ENCODE results near the gene TNFRSF13B. TPM values are rescaled to one million over a fixed set of nuclear protein-coding genes. Genes with fewer than 3 reads are reported as not detected.
"Not testable (repeated sequence)": the region's sequence is repeated elsewhere in the genome, so short reads cannot be mapped to it uniquely, and the experiment has no call there.

Gene TNFRSF13B
- total RNA-seq, 4 donors from 2014 or later: not detected

DNA sequence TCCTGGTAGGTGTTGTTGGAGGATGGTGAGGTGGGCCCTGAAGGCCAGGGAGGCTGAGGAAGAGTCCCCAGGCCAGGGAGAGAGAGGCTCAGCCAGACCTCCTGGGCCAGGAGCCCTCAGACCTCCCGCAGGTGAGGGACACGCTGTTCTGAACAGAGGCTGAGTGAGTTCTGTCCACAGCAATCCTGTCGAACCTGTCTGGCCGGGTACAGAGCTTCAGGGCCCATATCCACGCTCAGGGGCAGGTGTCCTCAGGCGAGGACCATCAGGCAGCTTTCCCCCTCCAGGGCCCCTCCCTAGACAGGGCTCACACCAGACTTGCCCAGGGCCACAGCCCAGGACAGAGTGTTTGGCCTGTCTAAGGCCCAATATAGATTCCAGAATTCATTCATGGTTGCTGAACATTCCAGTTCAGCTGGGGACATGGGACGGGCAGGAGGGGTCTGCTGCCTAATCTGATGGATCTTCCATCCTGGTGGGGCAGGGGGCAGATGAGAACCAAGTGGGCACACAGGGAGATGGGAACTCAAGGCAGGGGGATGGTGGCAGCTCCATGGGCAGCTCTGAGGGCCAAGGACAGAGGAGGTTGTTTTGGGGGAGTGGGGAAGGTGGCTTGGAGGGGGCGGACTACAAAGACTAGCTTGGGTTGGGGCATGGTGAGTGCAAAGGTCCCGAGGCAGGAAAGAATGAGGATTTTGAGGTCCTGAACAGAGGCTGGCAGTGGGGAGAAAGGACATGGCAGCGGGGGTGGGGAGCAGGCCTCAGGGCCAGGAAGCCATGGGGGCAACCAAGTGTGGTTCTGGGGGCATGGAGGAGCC is 46.9 kb upstream of the TNFRSF13B start:
- no peak overlapping the region for H3K27ac ChIP-seq
- H3K9me3 ChIP-seq: no peaks in the 10 kb centered on the region
- TF ChIP-seq, protein P1, sequence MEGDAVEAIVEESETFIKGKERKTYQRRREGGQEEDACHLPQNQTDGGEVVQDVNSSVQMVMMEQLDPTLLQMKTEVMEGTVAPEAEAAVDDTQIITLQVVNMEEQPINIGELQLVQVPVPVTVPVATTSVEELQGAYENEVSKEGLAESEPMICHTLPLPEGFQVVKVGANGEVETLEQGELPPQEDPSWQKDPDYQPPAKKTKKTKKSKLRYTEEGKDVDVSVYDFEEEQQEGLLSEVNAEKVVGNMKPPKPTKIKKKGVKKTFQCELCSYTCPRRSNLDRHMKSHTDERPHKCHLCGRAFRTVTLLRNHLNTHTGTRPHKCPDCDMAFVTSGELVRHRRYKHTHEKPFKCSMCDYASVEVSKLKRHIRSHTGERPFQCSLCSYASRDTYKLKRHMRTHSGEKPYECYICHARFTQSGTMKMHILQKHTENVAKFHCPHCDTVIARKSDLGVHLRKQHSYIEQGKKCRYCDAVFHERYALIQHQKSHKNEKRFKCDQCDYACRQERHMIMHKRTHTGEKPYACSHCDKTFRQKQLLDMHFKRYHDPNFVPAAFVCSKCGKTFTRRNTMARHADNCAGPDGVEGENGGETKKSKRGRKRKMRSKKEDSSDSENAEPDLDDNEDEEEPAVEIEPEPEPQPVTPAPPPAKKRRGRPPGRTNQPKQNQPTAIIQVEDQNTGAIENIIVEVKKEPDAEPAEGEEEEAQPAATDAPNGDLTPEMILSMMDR (IDR thresholded peaks at IDR 0.05): no peak
- no peak for TF ChIP-seq POLR2A (IDR thresholded peaks at IDR 0.05)
- no peaks in the 10 kb centered on the region for H3K36me3 ChIP-seq
- no peak for DNase-seq
- H3K4me1 ChIP-seq: no peaks in the 10 kb centered on the region
- H3K27me3 ChIP-seq: no peaks in the 10 kb centered on the region
- no peak overlapping the region for H3K4me3 ChIP-seq
- intact Hi-C loops (cut with DNase I; ENCODE audit: low total_unique reads): no loop called here

DNA sequence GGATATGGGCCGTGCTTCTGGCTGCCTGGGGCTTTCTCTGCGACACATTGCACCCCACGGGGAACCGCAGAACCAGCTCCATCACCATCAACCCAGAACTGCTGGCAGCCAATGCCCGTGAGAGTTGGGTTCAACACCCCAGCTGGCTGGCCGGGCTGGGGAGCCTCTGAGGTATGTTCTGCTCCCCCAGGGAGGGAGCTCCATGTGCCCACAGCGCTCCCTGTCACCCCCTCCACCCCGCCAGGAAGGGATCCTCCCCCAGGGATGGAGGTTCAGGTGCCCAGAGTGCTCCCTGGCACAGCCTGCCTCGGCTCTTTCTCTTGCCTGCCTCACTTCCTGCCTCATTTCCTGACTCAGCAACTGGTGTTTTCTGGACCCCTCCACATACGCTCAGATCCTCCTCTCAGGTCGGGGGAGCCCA is 46.1 kb upstream of the TNFRSF13B start:
- Histone ChIP-seq H3K27ac (no peak overlapping the region), H3K36me3 (no peaks in the 10 kb centered on the region), H3K27me3 (no peaks in the 10 kb centered on the region), H3K9me3 (no peaks in the 10 kb centered on the region), H3K4me1 (no peaks in the 10 kb centered on the region), H3K4me3 (no peak overlapping the region)
- intact Hi-C loops (cut with DNase I; ENCODE audit: low total_unique reads): no loop called here
- TF ChIP-seq, protein P1 (IDR thresholded peaks at IDR 0.05): no peak
- no peak for TF ChIP-seq POLR2A (IDR thresholded peaks at IDR 0.05)
- no peak for DNase-seq

DNA sequence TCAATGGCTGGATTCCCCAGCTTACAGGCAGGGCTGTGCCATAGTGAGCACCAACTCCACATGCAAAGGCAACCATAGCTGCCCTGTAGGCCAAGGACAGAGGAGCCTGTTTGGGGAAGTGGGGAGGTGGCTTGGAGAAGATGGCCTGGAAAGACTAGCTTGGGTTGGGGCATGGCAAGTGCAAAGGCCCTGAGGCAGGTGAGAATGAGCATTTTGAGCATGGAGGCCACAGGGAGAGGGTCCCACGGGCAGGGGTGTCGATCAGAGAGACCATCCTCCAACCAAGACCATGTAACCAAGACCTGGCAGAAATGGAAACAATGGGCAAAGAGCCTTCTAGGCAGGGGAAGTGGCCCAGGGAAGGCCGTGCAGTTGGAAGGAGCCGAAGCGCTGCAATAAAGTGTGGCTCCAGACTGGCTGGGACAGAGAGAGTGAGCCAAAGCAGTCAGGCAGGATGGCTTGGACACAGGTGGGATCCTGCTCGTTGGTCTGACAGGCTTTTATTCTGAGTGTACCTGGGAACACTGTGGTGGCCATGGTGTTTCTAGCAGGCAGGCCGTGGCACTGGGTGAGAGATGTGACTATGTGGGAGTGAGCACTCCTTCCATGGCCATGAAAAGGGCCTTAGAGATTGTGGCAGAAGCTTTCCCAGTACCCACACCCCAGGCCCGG is 45.6 kb upstream of the TNFRSF13B start:
- intact Hi-C loops (cut with DNase I; ENCODE audit: low total_unique reads): no loop called here
- H3K27ac ChIP-seq: no peak overlapping the region
- no peaks in the 10 kb centered on the region for H3K9me3 ChIP-seq
- TF ChIP-seq, protein P1 (IDR thresholded peaks at IDR 0.05): no peak
- TF ChIP-seq POLR2A (IDR thresholded peaks at IDR 0.05): no peak
- no peaks in the 10 kb centered on the region for H3K4me1 ChIP-seq
- peak in 1 of 2 donors; percentile 7 for DNase-seq
- no peaks in the 10 kb centered on the region for H3K36me3 ChIP-seq
- no peaks in the 10 kb centered on the region for H3K27me3 ChIP-seq
- H3K4me3 ChIP-seq: no peak overlapping the region

DNA sequence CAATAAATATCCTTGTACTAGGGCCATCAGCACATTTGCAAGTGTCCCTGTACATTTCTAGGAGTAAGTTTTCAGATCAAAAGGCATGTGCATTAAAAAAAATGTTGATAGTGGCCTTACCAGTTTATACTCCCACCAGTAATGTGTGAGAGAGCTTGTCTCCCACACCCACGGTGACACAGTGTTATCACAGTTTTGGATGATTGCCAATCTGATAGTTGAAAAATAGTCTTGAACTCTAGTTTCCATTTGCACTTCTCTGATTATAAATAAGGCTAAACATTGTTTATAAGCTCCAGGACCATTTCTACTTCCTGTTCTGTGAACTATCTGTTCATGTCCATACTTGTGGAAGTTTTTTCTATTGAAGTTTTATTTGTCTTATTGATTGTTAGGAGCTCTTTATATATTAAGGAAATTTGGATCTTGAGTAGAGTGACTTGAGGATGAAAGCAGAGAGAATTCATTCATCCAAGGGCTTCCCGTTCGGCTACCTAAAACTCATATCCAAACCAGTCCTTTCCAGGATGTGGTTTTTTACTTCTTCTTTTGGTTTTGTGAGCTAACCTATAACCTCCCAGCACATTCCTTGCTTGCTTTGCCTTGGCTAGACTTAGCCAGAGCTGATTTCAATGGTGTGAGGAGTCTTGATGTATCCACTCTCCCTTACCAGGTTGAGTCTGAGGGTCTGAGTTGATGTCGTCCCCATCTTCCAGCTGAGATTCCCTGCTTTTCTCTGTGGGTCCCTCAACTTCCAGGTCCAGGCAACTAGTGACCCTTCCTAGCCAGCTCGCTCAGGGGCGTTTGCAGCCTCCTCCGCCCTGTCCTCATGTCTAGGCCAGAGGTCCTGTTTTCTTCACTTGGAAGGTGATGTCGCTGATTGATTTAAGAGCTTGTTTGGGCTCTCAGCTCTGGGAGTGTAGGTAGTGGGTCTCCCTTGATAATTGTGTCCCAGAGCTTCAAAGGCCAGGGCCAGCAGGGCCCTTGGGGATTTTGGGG is 44.6 kb upstream of the TNFRSF13B start:
- H3K27me3 ChIP-seq; intact Hi-C loops (cut with DNase I; ENCODE audit: low total_unique reads); H3K4me1 ChIP-seq; H3K4me3 ChIP-seq; H3K9me3 ChIP-seq; H3K36me3 ChIP-seq; H3K27ac ChIP-seq; DNase-seq: not testable (repeated sequence)

DNA sequence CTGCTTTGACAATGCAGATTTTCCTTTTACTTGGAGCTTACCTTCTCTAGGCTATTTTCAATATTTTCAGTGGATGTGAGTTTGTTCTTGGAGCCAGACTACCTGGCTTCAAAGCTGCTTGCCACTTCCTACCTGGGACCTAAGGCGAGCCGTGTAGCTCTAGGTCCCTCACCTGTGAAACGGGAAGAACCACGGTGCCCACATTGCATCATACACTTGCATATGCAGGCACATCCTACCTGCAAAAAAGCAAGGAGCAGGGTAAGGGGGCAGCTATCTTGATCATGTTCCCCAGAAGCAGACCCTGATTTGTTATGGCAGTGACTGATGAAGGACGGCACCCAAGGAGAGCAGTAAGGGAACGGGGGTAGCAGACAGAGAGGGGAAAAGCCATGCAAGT is 43.3 kb upstream of the TNFRSF13B start:
- H3K9me3 ChIP-seq: no peaks in the 10 kb centered on the region
- H3K4me3 ChIP-seq: no peak overlapping the region
- TF ChIP-seq, protein P1 (IDR thresholded peaks at IDR 0.05): no peak
- TF ChIP-seq POLR2A (IDR thresholded peaks at IDR 0.05): no peak
- no peak for DNase-seq
- H3K27ac ChIP-seq: no peak overlapping the region
- intact Hi-C loops (cut with DNase I; ENCODE audit: low total_unique reads): no loop called here
- no peaks in the 10 kb centered on the region for H3K36me3 ChIP-seq
- no peaks in the 10 kb centered on the region for H3K4me1 ChIP-seq
- H3K27me3 ChIP-seq: no peaks in the 10 kb centered on the region

DNA sequence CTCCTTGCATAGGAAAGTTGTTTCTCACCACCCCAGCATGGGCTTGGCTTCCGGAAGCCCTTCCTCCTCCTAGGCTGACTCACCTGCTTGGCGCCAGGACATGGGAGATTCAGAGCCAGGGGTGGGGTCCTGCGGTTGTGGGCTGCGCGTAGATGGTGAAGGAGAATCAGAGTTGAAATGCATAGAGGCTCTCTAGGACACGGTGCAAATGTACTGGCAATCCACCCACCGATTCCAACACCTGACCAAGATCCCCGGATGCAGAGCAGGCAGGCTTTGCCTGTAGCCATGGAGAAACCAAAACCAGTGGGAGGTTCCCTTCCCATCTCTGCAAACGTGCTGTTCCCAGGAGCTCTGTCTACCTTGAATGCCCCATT is 42.8 kb upstream of the TNFRSF13B start:
- H3K4me3 ChIP-seq; H3K36me3 ChIP-seq; H3K27ac ChIP-seq; H3K9me3 ChIP-seq; H3K4me1 ChIP-seq; DNase-seq; H3K27me3 ChIP-seq; intact Hi-C loops (cut with DNase I; ENCODE audit: low total_unique reads): not testable (repeated sequence)

DNA sequence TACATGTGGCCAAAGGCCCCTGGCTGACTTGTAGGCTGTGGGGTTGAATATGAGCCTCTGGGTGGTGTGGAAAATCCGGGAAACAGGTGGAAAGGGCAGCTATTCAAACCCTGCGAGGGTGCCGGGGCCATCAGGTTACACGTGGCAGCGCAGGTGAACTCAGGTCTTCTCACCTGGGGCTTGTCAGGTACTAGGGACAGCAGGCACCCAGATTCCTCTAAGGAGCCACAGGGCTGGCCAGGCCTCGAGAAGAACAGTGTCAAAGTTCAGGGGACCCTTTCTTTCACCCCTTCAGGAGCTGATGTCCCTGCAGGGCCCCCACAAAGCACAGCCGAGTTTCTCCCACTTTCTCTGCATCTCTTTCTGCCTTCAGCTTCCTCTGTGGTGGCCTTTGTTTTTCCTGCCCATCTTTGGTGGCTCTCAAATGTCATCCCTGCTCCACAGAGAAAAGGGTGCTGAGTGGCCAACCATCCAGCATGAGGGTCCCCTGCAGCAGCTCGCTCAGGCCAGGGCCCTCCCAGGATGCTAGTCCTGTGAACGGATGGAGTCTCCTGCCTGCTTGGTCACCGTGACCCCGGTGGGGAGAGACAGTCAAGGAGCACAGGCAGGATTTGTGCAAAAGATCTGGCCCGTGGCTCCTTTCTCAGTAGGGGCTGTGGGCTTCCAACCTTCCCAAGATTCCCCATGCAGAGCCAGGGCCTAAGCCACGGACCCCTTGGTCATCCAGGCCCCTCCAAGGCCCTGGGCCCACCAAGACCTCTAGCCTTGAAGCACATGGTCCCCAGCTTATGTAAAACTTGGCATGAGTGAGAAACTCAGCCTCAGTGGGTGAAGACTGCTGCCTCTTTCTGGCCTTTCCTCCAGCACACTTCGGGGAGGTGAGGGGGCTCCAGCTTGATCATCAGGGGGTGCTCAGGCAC is 42.2 kb upstream of the TNFRSF13B start:
- H3K27ac ChIP-seq; H3K4me3 ChIP-seq; H3K36me3 ChIP-seq; H3K9me3 ChIP-seq; H3K4me1 ChIP-seq; intact Hi-C loops (cut with DNase I; ENCODE audit: low total_unique reads); H3K27me3 ChIP-seq: not testable (repeated sequence)
- DNase-seq: peak in 1 of 2 donors; percentile 8

All from uterus (tissue), 4 donors.